IMR-90 (cell line): Measurements from ENCODE around the gene PPA2. TPM values are rescaled to one million over a fixed set of nuclear protein-coding genes. Genes with fewer than 3 reads are reported as not detected.

Experiments
- ATAC-seq: fragments of 200-7000 bp; cut with Tn5 transposase; 2 replicates; pipeline ENCODE4 v1.9.1; 2020; ENCODE audit warnings: low read depth, mild to moderate bottlenecking, moderate library complexity
- BruUV-seq: library from RNA; stranded (reverse); fragments of 400-500 nt; replicated peaks from 2 replicates; lab custom pipeline; 2021; lab: Mats Ljungman, UMichigan
- CTCF ChIA-PET: fragments of 300-600 bp; formaldehyde crosslinking; extraction: SDS; loops from one replicate; lab custom pipeline; 2021; ENCODE audit warnings: antibody characterized with exemption; lab: Yijun Ruan, JAX
- POLR2A ChIA-PET: fragments of 300-600 bp; sonication (Branson Sonifier 250); formaldehyde crosslinking; loops from one replicate; lab custom pipeline; 2022; ENCODE audit warnings: antibody characterized with exemption; ENCODE audit not compliant: unreplicated experiment; lab: Charles Lee
- DNase-seq: peaks from one replicate; pipeline ENCODE4 v3.0.0; 2013
- H2AFZ ChIP-seq: replicated peaks from 2 replicates; pipeline ENCODE3; 2013; ENCODE audit warnings: low read length, mild to moderate bottlenecking; ENCODE audit not compliant: poor library complexity
- H2AK5ac ChIP-seq: 2 replicates; pipeline ENCODE4 v1.6.1; 2013; ENCODE audit warnings: low read depth, low read length, inconsistent platforms
- H2AK9ac ChIP-seq: replicated peaks from 2 replicates; pipeline ENCODE3; 2013; ENCODE audit warnings: mild to moderate bottlenecking, low read depth, low read length, moderate library complexity; ENCODE audit not compliant: poor library complexity
- H2BK120ac ChIP-seq: 2 replicates; pipeline ENCODE4 v1.6.1; 2013; ENCODE audit warnings: low read depth, low read length, inconsistent platforms
- H2BK15ac ChIP-seq: 3 replicates; pipeline ENCODE4 v1.6.1; 2013; ENCODE audit warnings: low read depth, low read length, inconsistent platforms
- H2BK20ac ChIP-seq: 2 replicates; pipeline ENCODE4 v1.6.1; 2013; ENCODE audit warnings: low read depth, mild to moderate bottlenecking, inconsistent platforms, low read length, moderate library complexity
- H2BK5ac ChIP-seq: 2 replicates; pipeline ENCODE4 v1.6.1; 2013; ENCODE audit warnings: mild to moderate bottlenecking, low read depth, low read length, inconsistent platforms; ENCODE audit not compliant: poor library complexity, severe bottlenecking
- H3K14ac ChIP-seq: replicated peaks from 2 replicates; pipeline ENCODE4 v1.6.1; 2013; ENCODE audit warnings: low read depth, low read length, inconsistent platforms
- H3K18ac ChIP-seq: 2 replicates; pipeline ENCODE4 v1.6.1; 2013; ENCODE audit warnings: low read depth, low read length, control low read depth
- H3K23ac ChIP-seq: 2 replicates; pipeline ENCODE4 v1.6.1; 2013; ENCODE audit warnings: low read depth, low read length, inconsistent platforms
- H3K27ac ChIP-seq: 2 replicates; pipeline ENCODE4 v1.5.1; 2013; ENCODE audit warnings: mild to moderate bottlenecking, control low read depth, low read length; ENCODE audit not compliant: insufficient read depth
- H3K27me3 ChIP-seq: 2 replicates; pipeline ENCODE4 v1.6.1; 2013; ENCODE audit warnings: low read length; ENCODE audit not compliant: control insufficient read depth, insufficient read depth
- H3K36me3 ChIP-seq: 2 replicates; pipeline ENCODE4 v1.6.1; 2013; ENCODE audit warnings: low read length, mixed read lengths; ENCODE audit not compliant: control insufficient read depth, insufficient read depth
- H3K4ac ChIP-seq: 2 replicates; pipeline ENCODE4 v1.6.1; 2013; ENCODE audit warnings: low read depth, low read length, inconsistent platforms
- H3K4me1 ChIP-seq: 2 replicates; pipeline ENCODE4 v1.6.1; 2013; ENCODE audit warnings: low read length, mixed read lengths; ENCODE audit not compliant: control insufficient read depth, insufficient read depth
- H3K4me2 ChIP-seq: 2 replicates; pipeline ENCODE4 v1.6.1; 2013; ENCODE audit warnings: low read depth, mild to moderate bottlenecking, control low read depth, low read length, moderate library complexity
- H3K4me3 ChIP-seq: 2 replicates; pipeline ENCODE4 v1.5.1; 2013; ENCODE audit warnings: low read depth, mild to moderate bottlenecking, control low read depth, low read length, moderate library complexity; ENCODE audit not compliant: insufficient read depth
- H3K56ac ChIP-seq: 2 replicates; pipeline ENCODE4 v1.6.1; 2013; ENCODE audit warnings: low read length, inconsistent platforms; ENCODE audit not compliant: insufficient read depth; ENCODE audit errors: extremely low read depth
- H3K79me1 ChIP-seq, 2 experiments: 2 replicates each; pipeline ENCODE4 v1.6.1; 2013; ENCODE audit warnings: low read length in 2 of 2, inconsistent platforms in 1 of 2, low read depth in 1 of 2
- H3K9ac ChIP-seq: 2 replicates; pipeline ENCODE4 v1.6.1; 2013; ENCODE audit warnings: low read depth, low read length, control low read depth
- H3K9me1 ChIP-seq: 2 replicates; pipeline ENCODE4 v1.6.1; 2013; ENCODE audit warnings: low read length, inconsistent platforms; ENCODE audit not compliant: insufficient read depth
- H3K9me3 ChIP-seq: 2 replicates; pipeline ENCODE4 v1.6.1; 2013; ENCODE audit warnings: low read length; ENCODE audit not compliant: control insufficient read depth, insufficient read depth
- H4K20me1 ChIP-seq: 2 replicates; pipeline ENCODE4 v1.6.1; 2013; ENCODE audit warnings: low read length, inconsistent platforms; ENCODE audit not compliant: insufficient read depth
- H4K5ac ChIP-seq: 2 replicates; pipeline ENCODE4 v1.6.1; 2013; ENCODE audit warnings: mild to moderate bottlenecking, low read depth, low read length, control low read depth
- H4K8ac ChIP-seq, 2 experiments: 2 replicates each; pipeline ENCODE4 v1.6.1; 2013; ENCODE audit warnings: low read depth in 2 of 2, low read length in 2 of 2, control low read depth in 1 of 2, inconsistent platforms in 1 of 2
- H4K91ac ChIP-seq: 2 replicates; pipeline ENCODE4 v1.6.1; 2013; ENCODE audit warnings: low read depth, low read length, inconsistent platforms; ENCODE audit not compliant: insufficient read depth
- BHLHE40 ChIP-seq: fragments of 150-350 bp; IDR thresholded peaks from 2 replicates; pipeline ENCODE4 v1.6.1; 2016; ENCODE audit warnings: mild to moderate bottlenecking, low read depth, low read length
- CEBPB ChIP-seq: IDR thresholded peaks from 2 replicates; pipeline ENCODE4 v1.6.1; 2012; ENCODE audit warnings: low read depth, low read length, improper control_type of control experiment
- CHD1 ChIP-seq: IDR thresholded peaks from 2 replicates; pipeline ENCODE4 v1.6.1; 2012; ENCODE audit warnings: low read depth, low read length, improper control_type of control experiment
- FOS ChIP-seq: fragments of 150-350 bp; IDR thresholded peaks from 2 replicates; pipeline ENCODE4 v1.6.1; 2016; ENCODE audit warnings: low read depth, low read length
- MAFK ChIP-seq: IDR thresholded peaks from 2 replicates; pipeline ENCODE4 v1.6.1; 2012; ENCODE audit warnings: low read depth, low read length, improper control_type of control experiment
- MAZ ChIP-seq: IDR thresholded peaks from 2 replicates; pipeline ENCODE4 v1.6.1; 2012; ENCODE audit warnings: low read depth, mild to moderate bottlenecking, low read length, improper control_type of control experiment, moderate library complexity, borderline replicate concordance
- MXI1 ChIP-seq: IDR thresholded peaks from 2 replicates; pipeline ENCODE4 v1.6.1; 2012; ENCODE audit warnings: low read depth, mild to moderate bottlenecking, low read length, moderate library complexity, borderline replicate concordance
- NFE2L2 ChIP-seq: fragments of 150-350 bp; IDR thresholded peaks from 2 replicates; pipeline ENCODE4 v1.6.1; 2016; ENCODE audit warnings: low read depth, mild to moderate bottlenecking, low read length
- POLR2A ChIP-seq: IDR thresholded peaks from 2 replicates; pipeline ENCODE4 v1.6.1; 2012; ENCODE audit warnings: mild to moderate bottlenecking, low read depth, low read length
- RAD21 ChIP-seq: IDR thresholded peaks from 2 replicates; pipeline ENCODE4 v1.6.1; 2012; ENCODE audit warnings: low read length, improper control_type of control experiment
- RCOR1 ChIP-seq: IDR thresholded peaks from 2 replicates; pipeline ENCODE4 v1.6.1; 2012; ENCODE audit warnings: mild to moderate bottlenecking, low read length, improper control_type of control experiment; ENCODE audit not compliant: insufficient replicate concordance
- RFX5 ChIP-seq: IDR thresholded peaks from 2 replicates; pipeline ENCODE4 v1.8.0; 2012; ENCODE audit warnings: low read depth, mild to moderate bottlenecking, low read length, moderate library complexity
- SMC3 ChIP-seq: fragments of 150-350 bp; IDR thresholded peaks from 2 replicates; pipeline ENCODE4 v1.6.1; 2016; ENCODE audit warnings: low read depth, mild to moderate bottlenecking, antibody characterized with exemption, low read length, moderate library complexity
- WGBS, 2 experiments: methylation state at CpG; one replicate each; pipeline versions ENCODE4 v1.1.5 to v1.1.7; 2013; ENCODE audit warnings: missing lambda C conversion rate in 2 of 2; ENCODE audit not compliant: insufficient read length in 1 of 2; ENCODE audit errors: extremely low coverage in 2 of 2; 5-methylcytosine and 5-hydroxymethylcytosine counted together
- dilution Hi-C: fragments of 300-500 bp; cut with HindIII; formaldehyde crosslinking; loops from one replicate; pipeline ENCODE4 v1.14.3; 2018; ENCODE audit warnings: low sequenced_read_pairs; ENCODE audit not compliant: unreplicated experiment
- in situ Hi-C: fragments of 300-500 bp; cut with MboI; formaldehyde crosslinking; loops from 3 replicates; pipeline ENCODE4 v1.14.3; 2019; ENCODE audit warnings: low sequenced_read_pairs, inconsistent platforms, mixed read lengths
- intact Hi-C: fragments of 100-400 bp; cut with micrococcal nuclease; formaldehyde crosslinking; loops from 2 replicates; pipeline ENCODE4 v1.10.0; 2022
- polyA plus RNA-seq, 3 experiments: library from polyadenylated mRNA; depleted of rRNA; stranded (reverse); fragments of >200 nt; gene quantifications; 2 replicates each; pipeline ENCODE4 v1.2.3, GENCODE V29; 2012; ENCODE audit warnings: low replicate concordance in 1 of 3
- total RNA-seq: library from RNA; depleted of rRNA; stranded (reverse); fragments of >200 nt; gene quantifications from 2 replicates; pipeline ENCODE4 v1.2.3, GENCODE V29; 2012
- TF ChIP-seq, protein P1 (sequence below): conservative IDR thresholded peaks from 2 replicates; pipeline ENCODE4 v1.5.1; 2012; ENCODE audit warnings: mild to moderate bottlenecking, low read depth, low read length, improper control_type of control experiment
- TF ChIP-seq, protein P2 (sequence below): fragments of 150-350 bp; IDR thresholded peaks from 2 replicates; pipeline ENCODE4 v1.6.1; 2017; ENCODE audit warnings: mild to moderate bottlenecking, antibody characterized with exemption, low read length, low read depth
- TF ChIP-seq, protein P3 (sequence below): fragments of 150-350 bp; IDR thresholded peaks from 2 replicates; pipeline ENCODE4 v1.6.1; 2016; ENCODE audit warnings: low read depth, mild to moderate bottlenecking, low read length, moderate library complexity, borderline replicate concordance

Gene PPA2
- total and polyA plus RNA-seq, 2 of the 4 experiments (the other 2 are of a cell fraction) = 43.1 to 52.5 TPM

DNA sequence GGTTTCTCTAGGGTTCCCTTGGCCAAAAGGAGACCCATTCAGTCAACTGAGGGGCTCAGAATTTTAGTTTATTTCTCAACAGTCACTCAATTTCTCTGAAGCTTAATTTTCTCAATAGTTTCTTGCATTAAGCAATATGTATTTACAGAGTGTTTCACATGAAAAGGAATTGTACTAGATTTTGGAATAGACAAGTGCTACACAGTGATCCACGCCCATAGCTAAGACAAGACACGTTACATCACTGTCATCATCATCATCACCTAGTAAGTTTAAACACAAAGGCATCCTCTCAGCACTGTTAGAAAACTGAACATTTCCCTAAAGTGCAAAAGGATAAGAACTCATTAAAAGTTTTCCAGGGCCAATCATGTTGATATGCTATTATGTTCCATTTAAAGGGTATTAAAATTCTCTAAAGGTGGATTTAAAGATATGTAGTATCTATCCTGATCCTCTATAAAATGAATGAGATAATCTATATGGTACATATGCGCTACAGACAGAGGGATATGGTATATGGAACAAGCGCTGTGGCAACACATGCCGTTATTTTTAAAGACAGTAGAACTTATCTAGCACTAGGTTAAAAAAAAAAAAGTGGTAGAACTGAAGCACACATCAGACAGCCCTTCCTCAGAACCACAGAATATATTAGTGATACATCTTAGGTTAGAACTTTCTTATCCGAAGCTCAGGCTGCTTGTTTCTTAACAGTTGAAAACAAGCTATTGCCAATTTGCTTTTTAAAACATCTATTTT lies 12.1 kb downstream of the PPA2 start:
- no peak overlapping the region for H3K9ac ChIP-seq
- H3K4me1 ChIP-seq = peaks cover 4% of the 10 kb centered on the region; the same call in 1 of the 2 replicates
- peaks cover 5% of the 10 kb centered on the region for H3K36me3 ChIP-seq
- ChIA-PET POLR2A (no interaction called here), CTCF (no interaction called here)
- H2BK20ac ChIP-seq = no peak overlapping the region
- no peak overlapping the region for H2BK120ac ChIP-seq
- H4K5ac ChIP-seq = no peak overlapping the region
- no peak overlapping the region for H3K56ac ChIP-seq
- no peak overlapping the region for H2AFZ ChIP-seq
- no peaks in the 10 kb centered on the region for H3K9me3 ChIP-seq
- H2AK5ac ChIP-seq = no peak overlapping the region
- H4K20me1 ChIP-seq = no peaks in the 10 kb centered on the region
- no peak overlapping the region for H3K27ac ChIP-seq
- dilution Hi-C loops = no loop called here
- TF ChIP-seq MXI1 = no peak
- no peak for TF ChIP-seq POLR2A
- TF ChIP-seq CEBPB = no peak
- TF ChIP-seq, protein P1, sequence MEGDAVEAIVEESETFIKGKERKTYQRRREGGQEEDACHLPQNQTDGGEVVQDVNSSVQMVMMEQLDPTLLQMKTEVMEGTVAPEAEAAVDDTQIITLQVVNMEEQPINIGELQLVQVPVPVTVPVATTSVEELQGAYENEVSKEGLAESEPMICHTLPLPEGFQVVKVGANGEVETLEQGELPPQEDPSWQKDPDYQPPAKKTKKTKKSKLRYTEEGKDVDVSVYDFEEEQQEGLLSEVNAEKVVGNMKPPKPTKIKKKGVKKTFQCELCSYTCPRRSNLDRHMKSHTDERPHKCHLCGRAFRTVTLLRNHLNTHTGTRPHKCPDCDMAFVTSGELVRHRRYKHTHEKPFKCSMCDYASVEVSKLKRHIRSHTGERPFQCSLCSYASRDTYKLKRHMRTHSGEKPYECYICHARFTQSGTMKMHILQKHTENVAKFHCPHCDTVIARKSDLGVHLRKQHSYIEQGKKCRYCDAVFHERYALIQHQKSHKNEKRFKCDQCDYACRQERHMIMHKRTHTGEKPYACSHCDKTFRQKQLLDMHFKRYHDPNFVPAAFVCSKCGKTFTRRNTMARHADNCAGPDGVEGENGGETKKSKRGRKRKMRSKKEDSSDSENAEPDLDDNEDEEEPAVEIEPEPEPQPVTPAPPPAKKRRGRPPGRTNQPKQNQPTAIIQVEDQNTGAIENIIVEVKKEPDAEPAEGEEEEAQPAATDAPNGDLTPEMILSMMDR = no peak
- no peak for TF ChIP-seq BHLHE40
- TF ChIP-seq RFX5 = no peak
- TF ChIP-seq RAD21 = no peak
- no peak for TF ChIP-seq MAFK
- no peak for TF ChIP-seq MAZ
- no peak for TF ChIP-seq SMC3
- TF ChIP-seq, protein P2, sequence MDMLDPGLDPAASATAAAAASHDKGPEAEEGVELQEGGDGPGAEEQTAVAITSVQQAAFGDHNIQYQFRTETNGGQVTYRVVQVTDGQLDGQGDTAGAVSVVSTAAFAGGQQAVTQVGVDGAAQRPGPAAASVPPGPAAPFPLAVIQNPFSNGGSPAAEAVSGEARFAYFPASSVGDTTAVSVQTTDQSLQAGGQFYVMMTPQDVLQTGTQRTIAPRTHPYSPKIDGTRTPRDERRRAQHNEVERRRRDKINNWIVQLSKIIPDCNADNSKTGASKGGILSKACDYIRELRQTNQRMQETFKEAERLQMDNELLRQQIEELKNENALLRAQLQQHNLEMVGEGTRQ = no peak
- TF ChIP-seq, protein P3, sequence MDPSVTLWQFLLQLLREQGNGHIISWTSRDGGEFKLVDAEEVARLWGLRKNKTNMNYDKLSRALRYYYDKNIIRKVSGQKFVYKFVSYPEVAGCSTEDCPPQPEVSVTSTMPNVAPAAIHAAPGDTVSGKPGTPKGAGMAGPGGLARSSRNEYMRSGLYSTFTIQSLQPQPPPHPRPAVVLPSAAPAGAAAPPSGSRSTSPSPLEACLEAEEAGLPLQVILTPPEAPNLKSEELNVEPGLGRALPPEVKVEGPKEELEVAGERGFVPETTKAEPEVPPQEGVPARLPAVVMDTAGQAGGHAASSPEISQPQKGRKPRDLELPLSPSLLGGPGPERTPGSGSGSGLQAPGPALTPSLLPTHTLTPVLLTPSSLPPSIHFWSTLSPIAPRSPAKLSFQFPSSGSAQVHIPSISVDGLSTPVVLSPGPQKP = no peak
- TF ChIP-seq FOS = no peak
- TF ChIP-seq RCOR1 = no peak
- no peak for TF ChIP-seq CHD1
- TF ChIP-seq NFE2L2 = no peak
- H3K4me3 ChIP-seq = no peak overlapping the region
- no peaks in the 10 kb centered on the region for H3K27me3 ChIP-seq
- H3K18ac ChIP-seq = no peak overlapping the region
- no peak overlapping the region for H3K23ac ChIP-seq
- intact Hi-C loops = no loop called here
- no peak overlapping the region for H2BK5ac ChIP-seq
- H3K4me2 ChIP-seq = no peak overlapping the region
- H3K14ac ChIP-seq = no peak overlapping the region
- no peak for ATAC-seq
- in situ Hi-C loops = no loop called here
- no peak for DNase-seq
- no peak overlapping the region for H4K8ac ChIP-seq
- peaks cover 20 to 21% of the 10 kb centered on the region in 2 experiments for H3K79me1 ChIP-seq
- no peak overlapping the region for H2BK15ac ChIP-seq
- no peak overlapping the region for H3K4ac ChIP-seq
- H3K9me1 ChIP-seq = no peaks in the 10 kb centered on the region; the same call in 1 of the 2 replicates
- BruUV-seq = no TSS peak
- no peak overlapping the region for H2AK9ac ChIP-seq
- H4K91ac ChIP-seq = no peak overlapping the region
- WGBS, 2 experiments = no CpG with 5 or more reads among the region's 6 CpGs
